ENCODE measurements around the gene ROR2.

GRCh38 chr9:91558395-91558794 is 391.6 kb downstream of the ROR2 start:
- TF ChIP-seq POLR2A (IDR thresholded peaks at IDR 0.05; ENCODE audit: low read depth, low read length) (no peak), TAF1 (IDR thresholded peaks at IDR 0.05; ENCODE audit: borderline replicate concordance, low read depth, low read length) (no peak), POLR2AphosphoS5 (IDR thresholded peaks at IDR 0.05; ENCODE audit: low read depth, low read length) (no peak)

Data from GM12892 (cell line).